ENCODE data around the gene IFIT1.

- TF ChIP-seq CTCF (IDR thresholded peaks at IDR 0.05) = no peak
- no peak for TF ChIP-seq POLR2A (IDR thresholded peaks at IDR 0.05)
- no peak for TF ChIP-seq POLR2AphosphoS5 (IDR thresholded peaks at IDR 0.05)
- no peak for TF ChIP-seq EP300 (IDR thresholded peaks at IDR 0.05)
Measured at GRCh38 chr10:89442289-89442688, 49.9 kb downstream of the IFIT1 start.

All from suprapubic skin (tissue), 4 donors.